SH-SY5Y (cell line): ENCODE measurements around the gene ZSWIM6.

Experiments
- GATA2 ChIP-seq: IDR thresholded peaks from 2 replicates; pipeline ENCODE4 v1.6.1; 2011; ENCODE audit warnings: mild to moderate bottlenecking, low read depth, low read length
- GATA3 ChIP-seq: IDR thresholded peaks from 2 replicates; pipeline ENCODE4 v1.6.1; 2011; ENCODE audit warnings: low read depth, mild to moderate bottlenecking, low read length, moderate library complexity

DNA sequence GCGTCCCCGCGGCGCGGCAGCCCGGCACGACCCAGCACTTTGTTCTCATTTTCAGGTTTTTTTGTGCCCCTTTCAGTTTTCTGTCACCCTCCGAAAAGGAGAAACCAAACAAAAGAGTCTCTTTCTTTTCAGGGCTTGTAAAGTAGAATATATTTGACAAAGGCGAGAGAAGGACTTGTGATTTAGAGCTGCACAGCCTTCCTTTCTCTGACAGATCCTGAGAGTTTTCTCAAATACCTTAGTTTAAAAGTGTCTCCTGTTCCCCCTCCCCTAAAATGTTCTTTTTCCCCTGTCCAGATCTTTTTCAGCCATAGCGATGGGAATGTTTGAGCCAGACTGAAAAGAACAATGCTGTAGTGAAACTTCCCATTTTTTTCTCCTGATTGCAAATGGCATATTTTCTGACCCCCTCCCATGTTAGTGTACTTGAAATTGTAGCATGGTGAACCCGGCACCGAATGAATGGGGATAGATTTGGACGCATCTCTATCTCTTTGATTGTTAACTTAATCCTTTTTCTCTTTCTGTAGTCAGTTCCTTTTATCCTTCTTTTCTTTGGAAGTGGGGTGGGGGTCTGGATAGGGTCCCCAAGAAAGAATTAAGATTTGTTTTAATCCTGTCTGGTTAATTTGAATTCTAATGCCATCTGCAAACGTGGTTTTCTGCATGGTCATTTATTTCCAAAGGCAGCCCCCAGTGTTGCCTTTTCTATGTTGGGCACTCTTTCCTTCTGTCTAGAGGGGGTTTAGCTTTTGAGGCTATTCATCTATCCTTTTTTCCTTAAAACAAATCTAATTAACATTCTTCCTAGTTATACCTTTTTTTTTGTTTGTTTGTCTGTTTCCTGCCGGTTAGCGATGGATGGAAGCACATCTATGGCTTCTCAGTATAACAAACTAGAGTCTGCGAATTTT is 2.2 kb downstream of the ZSWIM6 start:
- TF ChIP-seq GATA2 (no peak), GATA3 (no peak)
